ENCODE results near the gene TNRC6C.

DNA sequence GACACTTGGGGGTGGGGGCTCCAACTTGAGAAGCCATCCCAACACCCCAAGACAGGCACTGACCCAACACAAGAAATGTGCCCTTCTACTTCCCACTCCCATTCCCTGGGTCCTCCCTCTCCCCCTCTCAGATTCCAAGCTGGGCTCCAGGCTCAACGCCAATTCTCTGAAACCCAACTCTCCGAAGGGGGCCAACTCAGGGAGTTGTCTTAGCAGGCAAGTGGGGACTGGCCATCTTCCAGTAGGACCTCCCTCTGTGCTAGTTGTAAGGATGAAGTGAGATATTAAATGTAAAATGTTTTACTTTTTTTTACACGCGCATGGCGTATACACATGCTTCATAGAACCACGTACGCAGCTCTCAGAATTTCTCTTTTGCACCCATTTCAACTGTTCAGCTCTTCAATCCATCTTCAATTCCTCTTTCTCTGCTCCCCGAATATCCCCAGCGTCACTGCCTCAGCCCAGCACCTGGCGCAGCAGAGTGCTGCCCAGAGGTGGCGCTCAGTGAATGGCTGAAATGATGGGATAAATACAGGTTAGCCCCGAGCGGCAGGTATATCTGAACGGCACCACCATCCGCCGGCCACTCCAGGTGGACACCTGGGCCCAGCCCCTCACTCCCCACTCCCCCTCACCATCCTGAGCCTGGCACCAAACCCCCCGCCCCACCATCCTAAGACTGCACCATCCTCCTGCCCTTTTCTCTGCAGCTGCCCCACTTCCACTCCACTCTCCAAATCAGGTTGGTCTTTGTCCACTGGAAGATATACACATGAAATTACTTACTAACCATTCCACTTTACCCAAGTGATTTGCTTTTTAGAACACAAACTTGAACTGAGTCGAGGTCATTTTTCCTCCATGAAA is 43.9 kb upstream of the TNRC6C start:
- TF ChIP-seq, protein P1, sequence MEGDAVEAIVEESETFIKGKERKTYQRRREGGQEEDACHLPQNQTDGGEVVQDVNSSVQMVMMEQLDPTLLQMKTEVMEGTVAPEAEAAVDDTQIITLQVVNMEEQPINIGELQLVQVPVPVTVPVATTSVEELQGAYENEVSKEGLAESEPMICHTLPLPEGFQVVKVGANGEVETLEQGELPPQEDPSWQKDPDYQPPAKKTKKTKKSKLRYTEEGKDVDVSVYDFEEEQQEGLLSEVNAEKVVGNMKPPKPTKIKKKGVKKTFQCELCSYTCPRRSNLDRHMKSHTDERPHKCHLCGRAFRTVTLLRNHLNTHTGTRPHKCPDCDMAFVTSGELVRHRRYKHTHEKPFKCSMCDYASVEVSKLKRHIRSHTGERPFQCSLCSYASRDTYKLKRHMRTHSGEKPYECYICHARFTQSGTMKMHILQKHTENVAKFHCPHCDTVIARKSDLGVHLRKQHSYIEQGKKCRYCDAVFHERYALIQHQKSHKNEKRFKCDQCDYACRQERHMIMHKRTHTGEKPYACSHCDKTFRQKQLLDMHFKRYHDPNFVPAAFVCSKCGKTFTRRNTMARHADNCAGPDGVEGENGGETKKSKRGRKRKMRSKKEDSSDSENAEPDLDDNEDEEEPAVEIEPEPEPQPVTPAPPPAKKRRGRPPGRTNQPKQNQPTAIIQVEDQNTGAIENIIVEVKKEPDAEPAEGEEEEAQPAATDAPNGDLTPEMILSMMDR (IDR thresholded peaks at IDR 0.05 in 4 of 5, conservative IDR thresholded peaks at IDR 0.05 in 1 of 5): peak in 2 of 5 experiments; percentile 13 to 20
- TF ChIP-seq POLR2A (IDR thresholded peaks at IDR 0.05): no peak
